GM19452 (cell line): ENCODE measurements around the gene LIMK2.
A peak's percentile ranks its signal among the peaks of the same experiment; 100 is the strongest.
"Not testable (repeated sequence)": the region's sequence is repeated elsewhere in the genome, so short reads cannot be mapped to it uniquely, and the experiment has no call there.

Experiments
- ATAC-seq: cut with Tn5 transposase; IDR thresholded peaks from one replicate; pipeline ENCODE4 v1.9.1; 2021; ENCODE audit not compliant: unreplicated experiment

Gene LIMK2

DNA sequence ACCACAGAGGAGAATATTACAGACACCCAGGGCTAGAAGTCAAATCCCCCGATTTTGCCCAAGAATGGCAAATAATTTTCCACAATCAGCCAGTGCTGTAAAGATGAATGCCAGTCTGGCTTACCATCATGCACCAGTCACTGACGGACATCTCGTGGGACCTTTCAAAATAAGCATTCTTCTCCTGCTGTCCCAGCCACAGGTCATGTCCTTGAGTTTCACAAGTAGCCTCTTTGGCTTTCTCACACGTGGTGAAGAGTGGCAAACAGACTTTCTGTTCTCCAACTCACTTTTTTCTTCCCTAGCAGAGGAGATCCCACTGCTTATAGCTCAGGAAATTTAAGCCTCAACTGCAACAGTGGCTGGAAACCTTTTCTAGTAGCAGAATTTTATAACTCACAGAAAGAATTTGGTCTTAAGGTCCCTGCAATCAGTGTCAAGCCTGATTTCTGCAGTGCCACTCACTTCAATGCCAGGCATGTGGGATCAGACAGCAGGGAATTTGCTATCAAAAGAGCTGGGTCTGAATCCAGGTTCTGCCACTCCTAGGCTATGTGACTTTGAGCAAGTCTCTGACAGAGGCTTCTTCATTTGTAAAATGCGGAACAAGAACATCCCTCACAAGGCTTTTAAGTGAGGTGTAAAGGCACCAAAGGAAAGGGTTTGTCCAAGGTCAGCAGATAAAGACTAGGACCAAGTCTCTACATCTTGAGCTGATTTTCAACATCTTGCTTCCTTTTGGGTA is 76.6 kb downstream of the LIMK2 start:
- ATAC-seq = no peak

DNA sequence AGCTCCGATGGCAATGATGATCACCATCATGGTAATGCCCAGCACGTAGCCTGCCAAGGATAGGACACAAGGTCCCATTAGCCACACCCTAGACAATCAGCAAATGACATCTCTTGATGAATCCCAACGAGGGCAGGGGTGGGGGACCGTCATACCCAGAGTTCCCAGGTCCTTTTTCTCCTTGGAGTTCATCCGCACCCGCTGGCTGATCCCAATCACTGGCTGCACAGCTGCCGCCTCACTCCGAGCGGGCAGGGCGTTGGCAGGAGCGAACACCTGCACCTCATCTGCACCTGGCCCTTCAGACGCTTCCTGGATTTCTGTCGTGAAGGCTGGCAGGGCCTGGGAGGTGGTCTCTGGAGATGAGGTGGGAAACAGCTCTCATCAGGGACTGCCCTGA is 77.2 kb downstream of the LIMK2 start:
- no peak for ATAC-seq

DNA sequence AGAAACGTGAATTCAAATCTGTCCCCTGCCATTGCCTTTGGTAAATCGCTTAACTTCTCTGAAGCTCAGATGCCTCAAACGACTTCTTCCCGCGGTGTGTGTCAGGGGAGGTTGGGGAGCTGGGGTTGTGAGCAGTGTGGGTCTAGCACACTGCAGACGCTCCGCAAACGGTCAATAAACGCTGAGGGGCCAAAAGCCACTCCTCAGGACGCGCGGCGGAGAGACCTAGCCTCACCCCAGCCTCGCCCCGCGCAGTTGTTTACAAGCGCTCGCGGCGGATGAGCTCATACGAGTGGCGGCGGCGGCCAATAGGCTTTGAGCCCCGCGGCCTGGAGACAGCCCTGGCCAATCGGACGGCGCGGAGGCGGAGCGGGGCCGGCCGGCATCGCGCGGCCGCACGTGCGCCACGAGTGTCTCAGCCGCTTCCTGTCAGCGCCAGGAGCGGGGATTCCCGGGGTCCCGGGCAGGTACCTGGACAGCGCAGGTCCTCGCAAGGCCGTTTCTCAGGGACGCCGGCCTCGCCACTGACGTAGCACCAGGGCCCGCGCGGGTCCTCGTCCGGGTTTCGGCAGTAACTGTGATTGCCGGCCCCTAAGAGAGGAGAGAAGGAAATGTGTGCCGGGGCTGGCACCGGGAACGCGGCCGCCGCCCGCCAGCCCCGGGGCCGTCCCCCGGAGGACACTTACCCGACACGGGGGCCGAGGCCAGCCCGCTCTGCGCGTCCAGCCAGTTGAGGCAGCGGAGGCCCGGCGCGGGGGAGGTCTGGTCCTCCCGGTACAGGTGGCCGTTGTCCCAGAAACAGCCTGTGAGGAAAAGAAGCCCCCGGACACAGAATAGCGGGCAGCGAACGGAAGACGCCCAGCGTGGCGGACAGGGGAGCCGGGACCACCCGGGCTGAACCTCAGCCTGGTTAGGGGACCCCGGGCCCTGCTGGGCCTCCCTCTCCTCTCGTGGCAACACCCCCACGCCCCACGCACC is 78.7 kb downstream of the LIMK2 start:
- peak; percentile 82 for ATAC-seq

DNA sequence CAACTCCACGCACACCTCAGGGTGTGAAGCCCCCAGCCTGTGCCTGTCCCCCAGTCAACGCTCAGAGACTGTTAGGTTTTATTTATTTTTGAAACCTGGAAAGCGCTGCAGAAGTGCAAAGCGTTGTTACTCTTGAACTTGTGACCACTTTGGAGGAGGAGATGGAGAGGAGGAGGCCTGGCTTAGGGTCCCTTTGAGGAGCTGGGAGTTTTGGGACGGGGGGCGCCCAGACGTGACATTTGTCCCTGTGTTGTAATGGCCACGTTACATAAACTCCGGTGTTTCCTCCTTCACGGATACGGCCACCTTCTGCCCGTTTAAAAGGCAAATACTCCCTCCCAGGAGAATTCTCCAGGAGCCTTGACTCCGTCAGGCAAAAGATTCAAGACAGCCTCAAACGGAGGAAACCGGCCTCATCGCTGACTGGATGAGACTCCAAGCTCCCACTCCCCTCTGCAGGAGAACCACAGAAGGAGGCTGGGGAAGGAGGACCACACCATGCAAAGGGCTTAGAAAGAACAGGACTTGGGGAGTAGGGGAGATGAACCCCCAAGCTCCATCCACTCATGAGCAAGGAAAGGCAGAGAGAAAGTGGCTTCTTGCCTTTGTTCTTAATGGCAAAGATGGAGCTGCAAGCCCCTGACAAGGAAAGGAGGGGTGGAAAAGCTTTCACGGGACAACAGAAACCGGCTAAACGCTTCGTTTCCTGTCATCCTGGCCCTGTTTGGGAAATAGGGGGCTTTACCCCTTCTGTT is 79.6 kb downstream of the LIMK2 start:
- ATAC-seq = no peak

DNA sequence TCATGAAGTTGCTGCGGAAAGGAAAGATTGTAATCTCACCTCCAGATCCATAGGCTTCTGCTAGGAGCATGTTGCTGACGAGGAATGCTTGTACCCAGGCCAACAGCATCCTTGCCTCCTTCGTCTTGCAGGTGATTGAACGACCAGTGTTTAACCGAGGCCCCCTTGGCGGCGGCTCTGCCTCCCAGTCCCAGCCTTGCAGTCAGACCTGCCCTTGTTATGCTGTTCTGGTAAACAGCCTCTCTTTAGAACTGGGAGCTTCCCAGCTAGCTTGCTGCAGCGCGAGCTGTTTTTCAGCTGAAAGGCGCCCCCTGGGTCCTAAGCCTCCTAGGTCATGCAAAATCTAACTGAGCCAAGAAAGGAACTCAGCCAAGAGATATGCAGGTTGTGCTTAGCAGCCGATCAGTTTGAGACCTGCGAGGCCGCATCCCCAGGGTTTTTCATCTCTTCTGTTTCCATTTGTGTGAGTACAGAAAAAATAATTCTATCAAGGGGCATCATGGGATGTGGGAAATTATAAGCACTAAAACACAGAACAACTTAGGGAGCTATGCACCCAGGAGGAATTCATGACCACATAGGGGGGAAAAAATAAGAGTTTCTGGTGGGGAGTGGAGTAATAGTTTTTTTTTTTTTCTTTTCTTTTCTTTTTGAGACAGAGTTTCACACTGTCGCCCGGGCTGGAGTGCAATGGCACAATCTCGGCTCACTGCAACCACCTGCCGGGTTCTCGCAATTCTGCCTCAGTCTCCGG is 80.3 kb downstream of the LIMK2 start, which contains the start of gene PIK3IP1:
TSS of gene PIK3IP1 (minus strand) at position 253 of the 754 bp plus-strand sequence. CDS start at position 109, 144 bp downstream.
- ATAC-seq = no peak

DNA sequence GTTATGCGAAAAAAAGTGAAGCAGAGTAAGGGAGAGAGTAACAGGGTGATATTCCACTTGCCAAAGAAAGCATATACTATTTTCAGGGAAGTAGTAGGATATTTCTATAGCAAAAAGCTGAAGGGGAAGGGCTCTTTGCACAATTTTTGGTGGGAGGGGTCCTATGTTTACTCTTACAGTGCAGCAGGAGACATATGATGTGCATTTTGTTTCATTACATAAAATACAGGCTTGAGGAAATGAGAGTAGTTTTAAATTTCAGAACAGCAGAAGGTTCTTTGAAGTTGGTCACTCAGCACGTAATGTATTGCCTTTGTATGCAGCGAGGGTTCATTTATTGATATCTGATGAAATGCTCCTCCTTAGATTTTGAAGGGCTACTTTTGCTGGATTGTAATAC is 83.3 kb downstream of the LIMK2 start:
- ATAC-seq = no peak

DNA sequence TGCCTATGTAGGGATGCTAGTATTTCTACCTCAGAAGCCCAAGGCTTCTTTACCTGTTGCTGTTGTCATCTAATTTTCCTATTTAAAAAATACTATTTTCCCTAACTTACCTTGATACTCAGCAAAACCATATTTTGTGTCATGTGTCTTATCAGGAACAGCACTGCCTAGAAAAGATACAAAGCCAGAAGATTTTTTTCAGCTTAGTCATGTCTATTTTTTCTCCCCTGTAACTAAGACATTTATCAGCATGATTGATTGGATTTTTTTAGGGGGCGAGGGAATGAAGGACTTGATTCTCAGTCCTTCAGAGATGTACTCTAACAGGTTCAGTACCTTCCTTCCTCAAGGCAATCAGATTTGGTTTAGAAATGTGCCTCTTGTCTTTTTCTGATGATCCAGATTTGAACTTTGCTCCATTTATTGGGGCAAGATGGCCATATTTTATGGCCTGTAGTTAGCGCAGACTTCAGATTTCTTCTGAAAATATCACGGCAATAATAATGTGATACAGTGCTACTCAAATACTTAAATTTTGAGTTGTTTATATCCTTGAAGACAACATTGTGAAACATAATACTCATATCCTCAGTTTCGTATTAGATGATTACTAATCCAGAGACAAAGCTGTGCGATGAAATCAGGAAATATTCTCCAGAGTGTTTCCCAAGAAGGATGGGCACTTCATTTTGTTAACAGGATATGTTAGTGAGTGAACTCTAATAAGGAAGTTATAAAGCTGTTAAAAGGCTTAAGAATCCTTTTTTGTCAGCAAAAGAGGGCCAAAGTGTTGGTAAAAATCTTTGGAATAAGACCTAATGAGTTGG is 83.9 kb downstream of the LIMK2 start:
- ATAC-seq = no peak

DNA sequence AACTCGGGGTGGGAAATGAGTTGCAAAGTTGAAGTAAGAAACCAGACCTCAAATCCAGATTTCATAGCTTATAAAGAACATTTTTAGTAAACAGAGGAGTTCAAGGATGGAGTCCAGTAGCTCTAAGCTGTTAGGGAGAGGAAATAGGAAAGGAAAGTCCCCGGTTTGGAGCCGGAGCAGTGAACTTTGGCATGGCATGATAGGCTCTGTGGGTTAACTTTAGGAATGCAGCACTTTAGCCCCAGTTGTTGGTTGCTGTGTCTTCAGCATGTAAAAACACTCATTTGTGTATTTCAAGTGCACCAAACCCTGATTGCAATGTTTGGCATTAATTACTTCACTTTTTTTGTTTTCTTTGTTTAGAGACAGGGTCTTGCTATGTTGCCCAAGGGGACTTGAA is 88.8 kb downstream of the LIMK2 start:
- no peak for ATAC-seq

DNA sequence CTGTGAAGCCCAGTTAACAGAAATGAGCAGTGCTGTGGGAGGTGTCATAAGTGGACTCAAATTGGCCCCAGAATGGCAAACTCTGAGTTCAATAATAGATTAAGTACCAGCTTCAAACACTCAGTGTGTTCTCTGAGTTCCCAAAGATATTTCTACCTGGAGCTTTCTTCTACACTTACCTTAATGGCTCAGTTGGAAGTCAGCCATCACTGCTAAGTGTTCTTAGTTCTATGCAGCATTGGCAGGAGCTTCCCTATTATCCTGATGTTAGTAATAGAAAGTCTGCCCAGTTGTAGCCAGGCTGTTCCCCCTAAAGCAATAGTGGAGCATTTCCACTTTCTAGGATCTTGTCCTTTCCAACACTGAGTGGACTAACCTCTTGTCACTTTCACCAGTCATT is 89.9 kb downstream of the LIMK2 start:
- no peak for ATAC-seq

DNA sequence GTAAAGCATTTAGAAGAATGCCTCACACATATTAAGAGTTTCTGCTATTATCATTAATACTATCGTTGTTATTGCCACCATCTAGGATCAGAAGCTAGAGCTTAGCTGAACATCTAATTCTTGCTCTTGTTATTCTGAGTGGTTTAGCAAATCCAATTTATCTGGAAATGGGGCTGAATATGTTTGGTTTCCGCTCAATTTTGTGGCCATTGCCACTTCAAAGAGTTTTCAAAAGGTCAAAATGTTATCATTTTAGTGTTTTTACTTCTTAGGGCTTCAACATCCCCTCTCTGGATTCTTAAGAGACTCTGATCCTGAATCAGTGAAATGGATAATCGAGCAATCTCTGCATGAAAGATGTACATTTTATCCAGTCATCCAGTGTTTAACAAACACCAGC is 90.4 kb downstream of the LIMK2 start:
- ATAC-seq = no peak

DNA sequence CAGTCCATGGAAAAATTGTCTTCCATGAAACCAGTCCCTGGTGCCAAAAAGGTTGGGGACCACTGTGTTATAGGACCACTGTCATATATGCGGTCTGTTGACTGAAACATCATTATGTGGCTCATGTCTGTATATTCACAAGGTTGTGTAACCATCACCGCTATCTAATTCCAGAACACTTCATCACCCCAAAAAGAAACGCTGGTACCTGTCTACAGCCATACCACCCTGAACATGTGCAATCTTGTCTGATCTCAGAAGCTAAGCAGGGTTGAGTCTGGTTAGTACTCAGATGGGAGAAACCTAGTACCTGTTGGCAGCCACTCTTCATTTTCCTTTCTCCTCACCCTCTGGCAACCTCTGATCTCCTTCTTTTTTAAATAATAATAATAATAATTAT is 93.1 kb downstream of the LIMK2 start:
- no peak for ATAC-seq

DNA sequence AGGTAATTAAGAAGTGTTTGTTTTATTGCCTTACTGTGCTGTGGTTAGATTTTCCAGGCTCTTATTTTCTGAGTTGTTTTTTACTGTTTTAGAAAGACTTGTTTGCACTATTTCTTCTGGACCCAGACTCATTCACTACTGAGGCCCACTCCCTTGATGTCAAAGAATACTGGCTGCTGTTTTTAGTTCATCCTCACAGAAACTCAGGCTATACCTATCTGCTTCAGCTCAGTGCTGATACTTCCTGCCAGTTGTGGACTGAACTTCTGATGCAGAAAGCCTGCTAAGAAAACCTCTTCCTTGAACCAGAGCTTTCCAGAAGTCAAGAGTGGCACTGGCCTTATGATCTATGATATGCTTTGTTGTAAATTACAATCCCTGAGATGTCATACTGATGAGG is 96.1 kb downstream of the LIMK2 start:
- ATAC-seq = no peak

DNA sequence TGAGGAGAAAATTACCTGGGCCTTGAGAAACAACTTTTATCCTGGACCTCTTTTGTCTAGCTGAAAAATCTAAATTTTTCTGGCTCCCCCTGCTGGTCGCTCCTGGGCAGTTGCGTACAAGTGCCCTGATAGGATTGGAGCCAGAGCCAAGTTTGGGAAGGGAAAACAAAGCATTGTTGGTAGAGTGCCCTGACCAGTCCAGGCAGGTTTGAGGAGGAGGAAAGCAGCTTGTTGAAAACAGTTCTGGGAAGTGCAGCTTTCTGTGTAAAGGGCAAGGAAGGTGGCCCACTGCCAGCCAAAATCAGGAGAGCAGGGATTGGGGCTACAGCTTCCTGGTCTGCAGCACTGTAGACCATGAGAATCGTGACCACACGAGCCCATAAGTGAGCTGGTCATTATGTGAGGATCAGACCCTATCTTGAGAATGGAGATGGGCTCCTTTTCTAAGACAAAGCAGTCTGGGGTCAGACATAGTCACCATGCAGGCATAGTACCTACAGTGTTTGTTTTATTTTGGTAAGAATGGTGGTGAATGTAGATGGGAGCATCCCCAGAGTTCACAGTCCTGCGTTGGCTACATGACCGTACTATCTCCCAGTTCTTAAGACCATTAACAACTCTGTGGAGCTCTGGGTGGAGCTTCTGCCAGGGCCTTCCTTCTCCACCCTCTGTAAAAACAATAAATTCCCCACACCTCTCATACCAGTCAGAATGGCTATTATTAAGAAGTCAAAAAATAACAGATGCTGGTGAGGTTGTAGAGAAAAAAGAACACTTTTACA is 101.5 kb downstream of the LIMK2 start:
- ATAC-seq = no peak

DNA sequence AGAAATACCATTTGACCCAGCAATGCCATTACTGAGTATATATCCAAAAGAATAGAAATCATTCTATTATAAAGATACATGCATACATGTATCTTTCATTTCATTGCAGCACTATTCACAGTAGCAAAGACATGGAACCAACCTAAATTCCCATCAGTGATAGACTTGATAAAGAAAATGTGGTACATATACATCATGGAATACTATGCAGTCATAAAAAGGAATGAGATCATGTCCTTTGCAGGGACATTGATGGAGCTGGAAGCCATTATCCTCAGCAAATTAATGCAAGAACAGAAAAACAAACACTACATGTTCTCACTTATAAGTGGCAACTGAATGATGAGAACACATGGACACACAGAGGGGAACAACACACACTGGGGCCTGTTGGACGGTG is 102.1 kb downstream of the LIMK2 start:
- not testable (repeated sequence) for ATAC-seq

DNA sequence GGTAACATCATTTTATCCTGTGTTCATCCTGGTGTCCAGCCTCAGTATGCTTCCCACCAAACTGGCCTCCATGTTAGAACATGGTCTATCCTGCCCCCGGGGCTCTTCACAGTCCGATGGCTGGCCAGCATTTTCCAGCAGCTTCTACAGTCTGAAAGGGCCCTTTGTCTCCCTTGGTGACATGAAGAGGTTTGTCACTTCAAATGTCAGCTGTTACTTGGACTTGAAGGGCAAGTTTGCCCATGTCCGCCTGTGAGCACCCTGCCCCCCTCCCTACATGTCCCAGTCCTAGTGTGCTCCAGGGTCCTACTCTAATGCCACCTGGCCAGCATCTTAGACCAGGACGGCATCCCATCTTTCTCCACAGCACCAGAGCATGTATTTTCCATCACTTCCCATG is 109.3 kb downstream of the LIMK2 start:
- ATAC-seq = no peak

DNA sequence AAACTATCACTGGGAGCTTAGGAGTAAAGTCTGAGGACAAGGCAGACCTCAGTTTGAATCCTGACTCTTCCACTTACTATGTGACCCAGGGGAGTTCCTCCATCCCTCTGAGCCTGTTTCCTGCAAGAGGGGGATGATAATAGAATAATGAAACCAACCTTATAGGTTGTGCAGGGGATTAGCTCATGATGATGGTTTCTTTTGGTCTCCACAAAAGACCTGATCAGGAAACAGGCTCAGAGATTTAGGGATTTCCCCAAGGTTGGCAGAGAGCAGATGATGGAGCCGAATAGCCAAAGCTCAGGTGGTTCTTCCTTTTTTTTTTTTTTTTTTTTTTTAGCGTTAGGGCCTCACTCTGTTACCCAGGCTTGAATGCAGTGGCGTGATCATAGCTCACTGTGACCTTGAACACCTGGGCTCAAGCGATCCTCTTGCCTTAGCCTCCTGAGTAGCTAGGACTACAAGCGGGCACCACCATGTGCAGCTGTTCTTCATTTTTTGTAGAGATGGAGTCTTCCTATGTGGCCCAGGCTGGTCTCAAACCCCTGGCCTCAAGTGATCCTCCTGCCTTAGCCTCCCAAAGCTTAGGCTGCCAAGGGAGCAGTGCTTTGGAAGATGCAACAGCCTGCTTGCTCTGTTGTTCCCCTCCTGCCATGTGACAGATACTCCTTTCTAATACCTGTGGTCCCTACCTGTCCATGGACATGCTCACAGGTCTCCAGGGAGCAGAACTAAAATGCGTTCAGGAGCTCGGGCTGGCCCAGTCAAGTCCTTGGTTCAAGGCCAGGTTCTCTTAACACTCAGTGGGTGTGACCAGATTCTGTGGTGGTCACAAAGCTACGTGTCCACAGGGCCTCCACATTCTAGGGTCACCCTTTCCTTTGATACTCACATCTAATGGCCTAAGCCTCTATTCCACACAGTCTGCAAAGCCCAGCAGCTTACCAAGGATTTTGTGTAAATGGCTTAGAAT is 111.8 kb downstream of the LIMK2 start:
- ATAC-seq = no peak

DNA sequence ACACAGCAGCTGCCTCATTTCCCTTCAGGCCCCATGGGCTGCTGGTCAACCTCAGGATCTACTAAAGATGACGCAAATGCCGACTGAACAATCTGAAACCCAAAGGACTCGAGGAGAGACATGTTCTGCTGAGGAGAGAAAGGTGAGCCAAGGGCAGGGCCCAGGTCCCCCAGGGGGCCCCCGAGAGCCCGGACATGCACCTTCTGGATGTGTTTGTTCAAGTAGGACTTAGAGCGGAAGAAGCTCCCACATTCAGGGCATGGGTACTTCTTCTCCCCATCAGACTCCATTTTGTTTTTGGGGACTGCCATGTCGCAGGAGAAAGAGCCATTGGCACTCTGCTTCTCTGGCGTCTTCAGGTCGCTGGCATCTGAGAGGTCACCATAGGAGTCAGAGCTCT is 114.8 kb downstream of the LIMK2 start:
- no peak for ATAC-seq
